ENCODE measurements around the gene ARHGEF4. TPM values are rescaled to one million over a fixed set of nuclear protein-coding genes. Genes with fewer than 3 reads are reported as not detected.

The ARHGEF4 gene
- total RNA-seq, 2 donors from 2014 or later: not detected

DNA sequence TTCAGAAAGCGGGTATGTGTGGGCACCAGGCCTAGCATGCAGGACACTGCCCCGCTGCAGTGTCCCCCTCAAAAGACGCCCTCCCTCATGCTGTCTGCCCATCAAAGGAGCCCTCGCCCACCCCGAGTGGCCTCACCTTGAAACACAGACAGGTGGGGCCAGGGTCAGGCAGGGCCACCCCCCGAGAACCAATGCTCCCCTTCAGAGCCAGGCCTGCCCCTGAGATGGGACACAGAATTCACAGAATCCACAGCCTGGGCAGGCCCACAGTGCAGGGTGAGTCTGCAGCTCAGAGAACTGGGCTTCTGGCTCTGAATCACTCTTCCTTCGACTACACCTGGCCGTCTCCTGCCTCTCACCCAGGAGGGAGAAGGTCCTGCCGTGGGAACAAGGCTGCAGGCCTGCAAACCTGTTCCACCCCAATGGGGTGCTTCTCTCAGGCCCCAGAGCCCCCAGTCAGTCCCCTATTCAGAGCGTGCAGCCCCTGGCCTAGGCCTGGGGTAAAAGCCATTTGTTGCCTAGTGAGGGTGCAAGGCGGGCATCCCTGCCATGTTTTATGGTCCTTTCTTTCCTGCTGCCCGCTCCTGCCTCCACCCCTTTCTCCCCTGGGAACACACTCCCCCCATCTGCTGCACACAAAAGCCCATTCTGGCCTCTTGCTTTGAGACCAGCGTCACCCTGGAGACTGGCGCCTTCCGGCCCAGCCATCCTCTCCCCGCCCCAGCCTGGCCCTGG is 11.3 kb upstream of the ARHGEF4 start:
- H3K27me3 Mint-ChIP-seq: no peaks in the 10 kb centered on the region
- H3K36me3 Mint-ChIP-seq (ENCODE audit: low read depth): no peaks in the 10 kb centered on the region
- no peak for ATAC-seq (replicated peaks)
- H3K4me3 Mint-ChIP-seq: peak overlapping the region; percentile 48
- H3K4me1 Mint-ChIP-seq: peaks cover 10% of the 10 kb centered on the region
- no peaks in the 10 kb centered on the region for H3K9me3 Mint-ChIP-seq
- peak overlapping the region; percentile 66 for H3K27ac Mint-ChIP-seq

DNA sequence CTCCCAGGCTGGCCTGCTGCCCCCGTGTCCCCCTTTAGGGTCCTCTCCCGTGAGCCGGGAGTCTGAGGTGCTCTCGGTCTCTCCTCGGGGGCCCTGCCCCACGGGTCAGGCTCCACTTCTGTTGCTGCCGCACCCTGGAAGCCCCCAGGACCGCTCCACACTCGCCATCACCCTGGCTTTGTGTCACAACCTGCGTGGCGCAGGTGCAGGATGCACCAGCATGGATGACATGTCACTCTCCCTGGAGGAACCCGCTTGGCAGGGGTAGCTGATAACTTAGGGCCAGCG is 10.8 kb upstream of the ARHGEF4 start:
- H3K9me3 Mint-ChIP-seq: no peaks in the 10 kb centered on the region
- no peak for ATAC-seq (replicated peaks)
- peaks cover 10% of the 10 kb centered on the region for H3K4me1 Mint-ChIP-seq
- H3K4me3 Mint-ChIP-seq: no peak overlapping the region
- no peak overlapping the region for H3K27ac Mint-ChIP-seq
- H3K27me3 Mint-ChIP-seq: no peaks in the 10 kb centered on the region
- no peaks in the 10 kb centered on the region for H3K36me3 Mint-ChIP-seq (ENCODE audit: low read depth)

DNA sequence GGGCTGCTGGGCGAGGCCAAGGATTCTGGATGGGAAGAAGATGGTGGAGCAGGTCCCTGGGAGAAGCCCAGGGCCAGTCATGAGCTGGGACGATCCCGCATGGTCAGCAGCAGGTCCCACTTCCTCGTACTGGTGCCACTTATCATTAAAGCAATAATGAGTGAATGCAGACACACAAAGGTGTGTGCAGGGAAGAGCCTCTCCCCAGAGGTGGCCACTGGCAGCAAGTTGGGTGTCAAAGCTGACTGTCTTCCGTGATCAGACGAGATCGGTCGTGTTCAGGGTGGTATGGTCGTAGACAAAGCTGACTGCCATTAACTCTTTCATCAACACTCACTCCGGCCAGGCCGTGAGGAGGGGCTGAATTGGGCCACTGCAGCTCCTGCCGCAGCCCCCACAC is 10.3 kb upstream of the ARHGEF4 start:
- Mint-ChIP-seq H3K27me3 (no peaks in the 10 kb centered on the region), H3K27ac (no peak overlapping the region), H3K4me1 (peaks cover 10% of the 10 kb centered on the region), H3K4me3 (no peak overlapping the region), H3K9me3 (no peaks in the 10 kb centered on the region), H3K36me3 (ENCODE audit: low read depth) (no peaks in the 10 kb centered on the region)
- ATAC-seq (replicated peaks): no peak

DNA sequence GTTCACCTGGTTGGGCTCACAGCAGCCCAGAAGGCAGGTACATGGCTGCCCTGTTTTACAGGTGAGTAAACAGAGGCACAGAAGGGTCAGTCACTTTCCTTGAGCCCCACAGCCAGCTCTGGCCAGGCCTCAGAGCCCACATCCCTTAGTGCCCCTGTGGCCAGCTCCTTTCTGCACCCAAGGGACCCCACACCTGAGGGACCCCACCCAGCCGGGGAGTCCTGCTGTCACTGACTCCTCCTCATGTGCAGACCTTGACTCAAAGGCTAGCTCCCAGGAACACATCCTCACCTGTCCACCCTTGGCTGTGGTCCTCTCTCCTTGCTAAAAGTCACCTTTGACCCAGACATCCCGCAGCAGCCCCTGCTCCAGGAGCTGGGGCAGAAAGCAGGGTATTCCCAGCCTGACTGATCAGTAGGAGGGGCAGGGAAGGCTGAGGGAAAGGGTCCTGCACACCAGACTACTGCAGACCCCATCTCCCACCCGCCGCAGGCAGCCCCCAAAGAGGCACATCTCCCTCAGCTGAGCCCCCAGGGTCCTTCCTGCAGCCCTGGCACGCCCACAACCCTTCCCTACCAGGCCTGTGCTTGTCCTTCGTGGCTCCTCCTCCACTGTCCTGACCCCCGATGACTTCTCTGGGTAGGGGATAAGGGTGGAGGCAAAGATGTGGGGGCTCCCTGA is 9.8 kb upstream of the ARHGEF4 start:
- peak overlapping the region; percentile 52 for H3K27ac Mint-ChIP-seq
- no peak overlapping the region for H3K4me3 Mint-ChIP-seq
- H3K36me3 Mint-ChIP-seq (ENCODE audit: low read depth): no peaks in the 10 kb centered on the region
- no peaks in the 10 kb centered on the region for H3K27me3 Mint-ChIP-seq
- ATAC-seq (replicated peaks): no peak
- H3K9me3 Mint-ChIP-seq: no peaks in the 10 kb centered on the region
- peaks cover 10% of the 10 kb centered on the region for H3K4me1 Mint-ChIP-seq

DNA sequence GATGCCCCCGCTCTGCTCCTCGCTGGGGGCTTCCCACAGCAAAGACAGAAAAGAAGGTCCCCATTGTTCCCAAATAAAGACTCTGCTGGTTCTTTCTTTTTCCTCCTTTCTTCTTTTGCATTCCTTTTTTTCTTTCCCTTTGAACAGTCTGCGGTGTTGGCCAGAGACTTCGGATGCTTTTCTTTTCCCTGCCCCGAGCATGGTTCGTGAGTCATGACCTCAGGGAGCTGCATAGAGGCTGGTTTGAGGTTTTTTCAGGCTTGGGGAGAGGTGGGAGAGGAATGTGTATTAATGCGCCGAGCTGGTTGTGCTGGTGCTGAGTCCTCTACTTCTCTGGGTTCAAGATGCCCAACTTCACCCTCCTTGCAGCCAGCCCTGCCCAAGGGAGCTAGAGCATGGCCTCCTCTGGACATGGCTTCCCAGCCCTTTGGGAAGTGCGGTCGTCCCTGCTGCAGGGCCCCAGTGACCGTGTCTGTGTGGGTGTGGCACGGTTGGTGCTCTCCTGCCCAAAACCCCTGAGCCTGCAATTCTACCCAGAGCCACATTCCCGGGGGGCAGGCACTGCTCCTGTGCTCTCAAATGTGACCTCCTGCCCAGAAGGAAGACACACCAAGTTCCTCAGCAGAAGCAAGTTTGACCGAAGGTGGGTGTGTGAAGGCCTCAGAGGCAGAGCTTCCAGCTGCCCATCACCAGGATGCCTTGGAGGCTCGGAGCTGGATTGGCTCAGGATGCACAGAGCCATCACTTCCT is 9.0 kb upstream of the ARHGEF4 start:
- no peak overlapping the region for H3K4me3 Mint-ChIP-seq
- H3K27me3 Mint-ChIP-seq: peaks cover 4% of the 10 kb centered on the region
- no peaks in the 10 kb centered on the region for H3K9me3 Mint-ChIP-seq
- ATAC-seq (replicated peaks): no peak
- H3K27ac Mint-ChIP-seq: peak overlapping the region; percentile 52
- H3K36me3 Mint-ChIP-seq (ENCODE audit: low read depth): no peaks in the 10 kb centered on the region
- H3K4me1 Mint-ChIP-seq: peaks cover 10% of the 10 kb centered on the region

DNA sequence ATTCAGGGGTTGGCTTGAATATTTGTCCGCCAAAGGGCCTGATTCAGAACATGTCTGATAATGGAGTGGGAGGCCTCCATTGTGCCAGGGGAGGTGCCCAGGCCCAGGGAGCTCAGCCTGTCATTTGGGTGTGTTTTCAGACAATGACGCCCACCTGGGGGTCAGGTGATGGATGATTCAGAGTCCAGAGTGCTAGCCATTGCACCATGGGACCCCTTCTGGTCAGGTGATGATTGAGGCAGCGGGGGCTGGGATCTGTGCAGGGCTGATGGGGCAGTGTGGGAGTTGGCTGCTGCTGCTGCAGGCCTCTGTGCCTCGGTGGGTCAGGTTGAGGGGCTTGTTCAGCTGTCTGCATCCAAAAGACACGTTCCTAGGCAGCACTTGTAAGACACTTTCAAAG is 8.3 kb upstream of the ARHGEF4 start:
- Mint-ChIP-seq H3K27me3 (peaks cover 4% of the 10 kb centered on the region), H3K4me1 (peaks cover 10% of the 10 kb centered on the region), H3K9me3 (no peaks in the 10 kb centered on the region), H3K4me3 (no peak overlapping the region), H3K27ac (no peak overlapping the region), H3K36me3 (ENCODE audit: low read depth) (no peaks in the 10 kb centered on the region)
- ATAC-seq (replicated peaks): no peak

DNA sequence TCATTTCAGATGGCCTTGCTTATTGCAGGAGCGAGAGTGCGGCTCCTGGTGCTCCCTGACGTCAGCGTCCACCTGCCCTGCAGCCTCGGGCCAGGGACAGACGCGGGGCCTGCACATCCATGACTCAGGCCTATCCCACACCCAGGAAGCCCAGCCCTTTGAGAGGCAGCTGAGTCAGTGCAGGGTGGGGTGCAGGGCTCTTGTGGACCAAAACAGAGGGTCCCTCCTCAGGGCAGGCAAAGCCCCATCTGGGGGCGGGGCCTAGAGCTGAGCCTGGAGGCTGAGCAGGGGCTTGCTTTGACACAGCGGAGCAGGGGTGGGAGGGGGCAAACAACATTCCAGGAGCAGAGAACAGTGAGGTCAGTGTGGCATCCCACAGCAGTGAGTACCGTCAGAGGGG is 7.7 kb upstream of the ARHGEF4 start:
- no peak for ATAC-seq (replicated peaks)

DNA sequence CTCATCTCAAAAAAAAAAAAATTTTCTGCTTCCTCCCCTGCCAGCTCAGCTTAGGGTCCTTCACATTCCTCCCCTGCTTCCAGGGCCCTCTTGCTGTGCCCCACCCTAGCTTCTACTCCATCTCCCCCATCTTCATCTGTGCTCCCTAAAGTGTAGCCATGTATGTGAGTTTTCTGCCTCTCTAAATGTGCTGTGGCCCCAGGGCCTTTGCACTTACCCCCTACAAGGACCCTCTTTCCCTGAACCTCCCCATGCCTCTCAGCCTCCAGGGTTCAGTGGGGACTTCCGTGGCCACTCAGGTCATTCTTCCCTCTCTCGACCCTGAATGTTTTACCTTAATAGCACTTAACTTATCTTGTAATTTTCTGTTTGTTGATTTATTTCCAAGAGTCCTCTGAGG is 6.2 kb upstream of the ARHGEF4 start:
- H3K27ac Mint-ChIP-seq: peak overlapping the region; percentile 4

More for the DNA sequence above, 7.7 kb upstream of the ARHGEF4 start:
- Mint-ChIP-seq H3K4me1 (peaks cover 7% of the 10 kb centered on the region), H3K9me3 (no peaks in the 10 kb centered on the region), H3K36me3 (ENCODE audit: low read depth) (no peaks in the 10 kb centered on the region), H3K27ac (no peak overlapping the region), H3K4me3 (no peak overlapping the region), H3K27me3 (peaks cover 4% of the 10 kb centered on the region)

DNA sequence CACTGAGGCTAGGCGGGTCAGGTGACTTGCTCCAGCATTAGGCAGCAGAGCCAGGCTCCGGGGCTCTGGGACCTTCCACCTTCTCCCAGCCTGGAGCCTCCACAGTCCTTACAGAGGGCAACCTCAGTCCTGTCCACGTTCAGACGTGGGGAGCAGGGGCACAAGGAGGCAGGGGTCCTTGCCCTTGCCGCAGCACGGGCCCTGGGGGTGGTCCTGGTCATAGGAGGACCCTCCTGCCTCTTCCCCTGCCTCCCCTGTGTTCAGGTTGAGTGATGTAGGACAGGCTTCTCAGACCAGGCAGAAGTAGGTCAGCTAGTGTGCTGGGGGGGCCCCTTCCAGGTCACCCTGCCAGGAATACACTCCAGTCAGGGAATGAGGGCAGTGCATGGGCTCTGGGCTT is 5.4 kb upstream of the ARHGEF4 start:
- peaks cover 16% of the 10 kb centered on the region for H3K27me3 Mint-ChIP-seq
- no peaks in the 10 kb centered on the region for H3K9me3 Mint-ChIP-seq
- H3K4me1 Mint-ChIP-seq: no peaks in the 10 kb centered on the region
- no peak overlapping the region for H3K4me3 Mint-ChIP-seq
- H3K36me3 Mint-ChIP-seq (ENCODE audit: low read depth): no peaks in the 10 kb centered on the region
- no peak overlapping the region for H3K27ac Mint-ChIP-seq
- ATAC-seq (replicated peaks): no peak

More for the DNA sequence above, 6.2 kb upstream of the ARHGEF4 start:
- peaks cover 14% of the 10 kb centered on the region for H3K27me3 Mint-ChIP-seq
- H3K9me3 Mint-ChIP-seq: no peaks in the 10 kb centered on the region
- no peaks in the 10 kb centered on the region for H3K4me1 Mint-ChIP-seq
- ATAC-seq (replicated peaks): no peak
- no peak overlapping the region for H3K4me3 Mint-ChIP-seq
- no peaks in the 10 kb centered on the region for H3K36me3 Mint-ChIP-seq (ENCODE audit: low read depth)

DNA sequence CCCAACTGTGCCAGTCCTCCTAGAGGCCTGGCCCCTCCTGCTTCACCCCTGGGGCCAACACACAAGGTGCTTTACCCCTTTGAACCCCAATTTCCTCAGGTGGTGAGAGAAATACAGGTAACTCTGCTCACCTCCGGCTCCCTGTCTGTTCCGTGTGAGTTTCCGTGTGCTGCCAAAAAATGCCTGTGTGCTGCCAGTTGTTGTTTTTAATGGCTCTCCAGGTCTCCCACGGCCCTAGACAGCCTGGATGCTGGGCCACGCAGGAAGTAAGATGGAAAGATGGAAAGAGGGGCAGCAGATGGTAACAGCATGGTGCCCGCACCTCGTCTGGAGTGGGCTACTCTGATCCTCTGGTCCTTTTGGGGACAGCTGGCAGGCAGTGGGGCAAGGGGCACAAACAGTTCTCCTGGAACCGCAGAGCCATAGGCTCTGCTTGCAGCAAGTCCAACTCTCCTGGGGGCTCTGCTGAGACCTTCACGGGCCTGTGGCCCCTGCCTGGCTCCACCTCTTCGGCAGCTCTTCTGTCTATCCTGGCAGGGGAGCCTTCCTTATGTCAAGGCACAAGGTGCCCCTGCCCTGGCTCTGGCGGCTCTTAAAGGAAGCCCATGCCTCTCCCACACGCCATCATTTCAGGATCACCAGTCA is 4.3 kb upstream of the ARHGEF4 start:
- Mint-ChIP-seq H3K27me3 (peaks cover 16% of the 10 kb centered on the region), H3K9me3 (no peaks in the 10 kb centered on the region), H3K4me1 (no peaks in the 10 kb centered on the region), H3K27ac (no peak overlapping the region), H3K4me3 (no peak overlapping the region), H3K36me3 (ENCODE audit: low read depth) (no peaks in the 10 kb centered on the region)
- ATAC-seq (replicated peaks): no peak

DNA sequence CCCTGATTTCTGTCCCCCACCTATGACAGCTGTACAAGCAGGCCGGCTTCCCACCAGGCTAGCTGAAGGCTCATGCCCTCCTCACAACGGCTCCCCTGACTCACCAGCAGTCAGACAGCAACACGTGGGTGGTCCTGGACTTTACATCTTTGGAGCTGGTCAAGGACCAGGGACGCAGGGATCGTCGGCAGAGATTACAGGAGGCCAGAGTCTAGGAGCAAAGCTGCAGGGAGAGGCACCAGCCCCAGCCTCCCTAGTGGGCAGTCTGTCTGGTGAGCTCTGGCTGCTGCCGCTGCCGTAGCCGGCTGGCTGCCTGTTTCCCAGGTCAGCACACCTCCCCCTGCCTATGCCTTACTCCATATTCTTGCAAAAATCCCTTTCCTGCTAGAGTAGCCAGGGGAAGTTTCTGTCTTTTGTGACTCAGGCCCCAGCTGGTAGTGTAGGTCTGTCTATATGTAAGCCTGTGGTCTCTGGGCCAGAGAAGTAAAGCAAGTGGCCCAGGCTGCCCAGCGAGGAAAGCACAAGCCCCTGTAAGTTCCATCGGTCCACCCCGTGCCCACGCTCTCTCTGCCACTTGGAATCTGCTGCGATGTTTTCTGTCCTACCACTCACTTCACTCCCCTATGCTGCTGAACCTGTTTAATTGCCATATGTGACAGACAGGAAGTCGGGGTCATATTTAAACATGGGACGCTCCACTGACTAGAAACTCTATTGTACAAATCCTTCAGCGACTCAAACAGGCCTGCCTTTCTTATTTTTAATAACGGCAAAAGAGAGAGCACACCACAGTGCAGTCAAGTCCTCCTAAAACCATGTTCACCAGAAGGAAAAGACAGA is 2.4 kb upstream of the ARHGEF4 start:
- no peak for ATAC-seq (replicated peaks)
- peaks cover 21% of the 10 kb centered on the region for H3K27me3 Mint-ChIP-seq
- no peaks in the 10 kb centered on the region for H3K9me3 Mint-ChIP-seq
- no peaks in the 10 kb centered on the region for H3K36me3 Mint-ChIP-seq (ENCODE audit: low read depth)
- no peaks in the 10 kb centered on the region for H3K4me1 Mint-ChIP-seq
- H3K4me3 Mint-ChIP-seq: no peak overlapping the region
- H3K27ac Mint-ChIP-seq: no peak overlapping the region

DNA sequence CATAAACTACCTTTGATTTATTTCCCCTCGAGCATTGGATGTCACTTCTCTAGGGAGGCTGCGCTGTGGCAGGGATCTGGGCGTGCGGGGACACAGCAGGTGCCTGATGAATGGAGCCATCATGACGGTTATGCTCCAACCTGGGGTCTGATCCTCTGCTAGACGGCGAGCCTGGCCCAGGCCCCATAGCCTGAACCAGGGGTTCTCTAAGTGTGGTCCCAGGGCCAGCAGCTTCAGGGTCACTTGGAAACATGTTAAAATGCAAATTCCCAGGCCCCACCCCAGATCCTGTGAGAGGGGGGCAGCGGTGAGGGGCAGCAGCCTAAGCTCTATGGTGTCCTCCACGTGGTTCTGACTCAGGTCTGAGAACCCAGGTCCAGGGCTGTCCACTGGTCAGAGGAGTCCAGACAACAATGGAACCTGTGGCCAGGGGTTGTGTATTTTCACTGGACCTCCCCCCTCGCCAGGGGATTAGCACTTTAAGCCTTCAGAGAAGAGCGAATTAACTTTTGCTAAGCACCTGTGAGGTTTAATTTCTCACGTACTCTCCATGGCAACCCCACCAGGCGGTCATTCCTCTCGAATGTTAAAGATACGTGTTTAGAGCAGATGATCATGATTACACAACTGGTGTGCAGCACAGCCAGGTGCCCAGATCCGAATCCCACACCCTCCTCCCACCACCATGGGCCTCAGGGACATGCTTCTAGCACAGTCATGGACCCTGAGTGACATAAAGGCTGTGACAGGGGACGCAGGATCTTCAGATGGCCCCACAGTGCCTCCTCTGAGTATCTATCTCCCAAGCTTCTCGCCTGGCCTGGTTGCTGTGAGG is 1.6 kb upstream of the ARHGEF4 start:
- Mint-ChIP-seq H3K27me3 (peaks cover 21% of the 10 kb centered on the region), H3K4me3 (no peak overlapping the region), H3K4me1 (no peaks in the 10 kb centered on the region), H3K9me3 (no peaks in the 10 kb centered on the region), H3K36me3 (ENCODE audit: low read depth) (no peaks in the 10 kb centered on the region), H3K27ac (no peak overlapping the region)
- no peak for ATAC-seq (replicated peaks)

DNA sequence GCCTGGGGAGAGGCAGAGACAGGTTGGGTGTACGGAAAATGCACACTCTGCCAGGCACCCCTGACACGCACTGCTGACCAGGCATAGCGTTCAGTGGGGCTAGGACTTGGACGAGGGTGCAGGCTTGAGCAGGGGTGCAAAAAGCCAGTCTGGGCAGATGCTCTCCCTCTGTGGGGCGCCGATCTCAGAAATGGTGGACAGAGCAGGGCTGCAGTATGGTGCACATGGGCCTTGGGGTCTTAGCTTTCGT is 1.0 kb upstream of the ARHGEF4 start:
- Mint-ChIP-seq H3K9me3 (no peaks in the 10 kb centered on the region), H3K4me3 (no peak overlapping the region), H3K36me3 (ENCODE audit: low read depth) (no peaks in the 10 kb centered on the region), H3K27me3 (peaks cover 21% of the 10 kb centered on the region), H3K27ac (no peak overlapping the region), H3K4me1 (no peaks in the 10 kb centered on the region)
- ATAC-seq (replicated peaks): no peak
